SK-N-SH (cell line): ENCODE results near the gene SASH1. TPM values are rescaled to one million over a fixed set of nuclear protein-coding genes. Genes with fewer than 3 reads are reported as not detected.

Experiments used
- CTCF ChIA-PET: fragments of 300-600, 350-600 bp; formaldehyde crosslinking; extraction: SDS; loops from one replicate; lab custom pipeline; 2021; lab: Yijun Ruan, JAX
- POLR2A ChIA-PET: fragments of 350-600 bp; sonication (Branson Sonifier 250); formaldehyde crosslinking; extraction: SDS; loops from one replicate; lab custom pipeline; 2020; ENCODE audit warnings: antibody characterized with exemption, inconsistent platforms; lab: Yijun Ruan, JAX
- DNase-seq: peaks from one replicate; pipeline ENCODE4 v3.0.0; 2012
- H2AFZ ChIP-seq: fragments of 200-600 bp; sonication (generic); 2 replicates; pipeline ENCODE4 v1.8.1; 2016; ENCODE audit warnings: antibody characterized with exemption, mild to moderate bottlenecking, low read depth
- H3F3A ChIP-seq: fragments of 200-600 bp; sonication (generic); replicated peaks from 2 replicates; pipeline ENCODE3; 2016; ENCODE audit warnings: antibody characterized with exemption, mild to moderate bottlenecking; ENCODE audit not compliant: insufficient read depth
- H3K27ac ChIP-seq, 2 experiments: fragments of 200-500 bp in 1 of 2; fragments of 200-600 bp in 1 of 2; sonication (Bioruptor generic) in 1 of 2; sonication (generic), shearing (Covaris generic) in 1 of 2; 2 replicates each; pipeline versions ENCODE4 v1.5.1 to v1.6.1; 2014 to 2016; ENCODE audit warnings: low read depth in 2 of 2, inconsistent platforms in 1 of 2, low read length in 1 of 2, mild to moderate bottlenecking in 1 of 2, mixed read lengths in 1 of 2
- H3K27me3 ChIP-seq: fragments of 200-600 bp; sonication (generic), shearing (Covaris generic); 2 replicates; pipeline ENCODE4 v1.6.1; 2016; ENCODE audit warnings: mixed run types; ENCODE audit not compliant: insufficient read depth
- H3K36me3 ChIP-seq, 2 experiments: fragments of 200-500 bp in 1 of 2; fragments of 200-600 bp in 1 of 2; sonication (Bioruptor generic) in 1 of 2; sonication (generic) in 1 of 2; replicated peaks in 1 of 2; 2 replicates each; pipeline versions ENCODE3 to v1.5.1; 2014 to 2016; ENCODE audit warnings: low read length in 1 of 2, mild to moderate bottlenecking in 1 of 2; ENCODE audit not compliant: insufficient read depth in 2 of 2, control insufficient read depth in 1 of 2
- H3K4me1 ChIP-seq, 2 experiments: fragments of 200-500 bp in 1 of 2; fragments of 200-600 bp in 1 of 2; sonication (Bioruptor generic) in 1 of 2; sonication (generic), shearing (Covaris generic) in 1 of 2; 2 replicates each; pipeline versions ENCODE4 v1.5.1 to v1.6.1; 2014 to 2016; ENCODE audit warnings: low read depth in 1 of 2, low read length in 1 of 2, mixed run types in 1 of 2; ENCODE audit not compliant: insufficient read depth in 2 of 2, control insufficient read depth in 1 of 2
- H3K4me2 ChIP-seq: fragments of 200-600 bp; sonication (generic), shearing (Covaris generic); 2 replicates; pipeline ENCODE4 v1.6.1; 2017; ENCODE audit warnings: mixed run types
- H3K4me3 ChIP-seq, 2 experiments: fragments of 200-500 bp in 1 of 2; fragments of 200-600 bp in 1 of 2; sonication (Bioruptor generic) in 1 of 2; sonication (generic), shearing (Covaris generic) in 1 of 2; 2 replicates each; pipeline versions ENCODE4 v1.5.1 to v1.8.1; 2014 to 2016; ENCODE audit warnings: low read depth in 2 of 2, inconsistent platforms in 1 of 2, low read length in 1 of 2, mild to moderate bottlenecking in 1 of 2, mixed read lengths in 1 of 2, moderate library complexity in 1 of 2
- H3K79me2 ChIP-seq: fragments of 200-600 bp; sonication (generic); 2 replicates; pipeline ENCODE4 v1.8.1; 2017; ENCODE audit warnings: mild to moderate bottlenecking; ENCODE audit not compliant: insufficient read depth
- H3K9ac ChIP-seq: fragments of 200-600 bp; sonication (generic); 2 replicates; pipeline ENCODE4 v1.6.1; 2017; ENCODE audit warnings: mixed run types
- H3K9me2 ChIP-seq: fragments of 200-600 bp; sonication (generic); 2 replicates; pipeline ENCODE4 v1.6.1; 2017; ENCODE audit warnings: mixed run types
- H3K9me3 ChIP-seq: fragments of 200-600 bp; sonication (generic); 2 replicates; pipeline ENCODE4 v1.6.1; 2017; ENCODE audit warnings: mixed run types, mild to moderate bottlenecking, moderate library complexity
- H4K20me1 ChIP-seq: fragments of 200-600 bp; sonication (generic); 2 replicates; pipeline ENCODE4 v1.6.1; 2017; ENCODE audit warnings: mild to moderate bottlenecking, mixed run types; ENCODE audit not compliant: insufficient read depth
- CHD2 ChIP-seq: fragments of 150-350 bp; IDR thresholded peaks from 2 replicates; pipeline ENCODE4 v1.6.1; 2018; ENCODE audit warnings: low read length; ENCODE audit not compliant: partially characterized antibody
- ELF1 ChIP-seq: IDR thresholded peaks from 2 replicates; pipeline ENCODE4 v1.4.0; 2012
- FOSL2 ChIP-seq: IDR thresholded peaks from 2 replicates; pipeline ENCODE4 v1.4.0; 2012; ENCODE audit warnings: low read depth, mild to moderate bottlenecking, moderate library complexity, borderline replicate concordance
- FOXJ3 ChIP-seq: sonication (generic); formaldehyde crosslinking; IDR thresholded peaks from 2 replicates; pipeline ENCODE4 v1.5.1; 2020; ENCODE audit warnings: mild to moderate bottlenecking, missing genetic modification reagents
- FOXM1 ChIP-seq: IDR thresholded peaks from 2 replicates; pipeline ENCODE4 v1.4.0; 2012; ENCODE audit warnings: low read depth, mild to moderate bottlenecking
- GABPA ChIP-seq: IDR thresholded peaks from 2 replicates; pipeline ENCODE4 v1.4.0; 2012; ENCODE audit warnings: low read depth, mild to moderate bottlenecking
- JUND ChIP-seq: IDR thresholded peaks from 2 replicates; pipeline ENCODE4 v1.4.0; 2012
- MEF2A ChIP-seq: IDR thresholded peaks from 2 replicates; pipeline ENCODE4 v1.4.0; 2012; ENCODE audit warnings: low read depth, borderline replicate concordance
- RCOR1 ChIP-seq: fragments of 150-350 bp; IDR thresholded peaks from 2 replicates; pipeline ENCODE4 v1.6.1; 2017; ENCODE audit warnings: antibody characterized with exemption, low read length
- REST ChIP-seq: IDR thresholded peaks from 2 replicates; pipeline ENCODE4 v1.6.1; 2012; ENCODE audit warnings: mild to moderate bottlenecking, low read depth, low read length, moderate library complexity
- SIN3A ChIP-seq: IDR thresholded peaks from 2 replicates; pipeline ENCODE4 v1.6.1; 2012; ENCODE audit warnings: low read depth, mild to moderate bottlenecking, low read length, moderate library complexity, borderline replicate concordance
- SMC3 ChIP-seq: IDR thresholded peaks from 2 replicates; pipeline ENCODE4 v1.6.1; 2012; ENCODE audit warnings: low read depth, low read length, improper control_type of control experiment
- TEAD4 ChIP-seq: IDR thresholded peaks from 2 replicates; pipeline ENCODE4 v1.4.0; 2012; ENCODE audit warnings: mild to moderate bottlenecking, borderline replicate concordance; ENCODE audit not compliant: insufficient read depth
- ZBTB33 ChIP-seq: IDR thresholded peaks from 2 replicates; pipeline ENCODE4 v1.4.0; 2012; ENCODE audit warnings: low read depth, borderline replicate concordance
- WGBS: methylation state at CpG from one replicate; pipeline ENCODE4 v1.1.6; 2017; ENCODE audit warnings: low lambda C conversion rate; 5-methylcytosine and 5-hydroxymethylcytosine counted together
- polyA plus RNA-seq, 3 experiments: library from polyadenylated mRNA; depleted of rRNA; stranded (reverse); fragments of >200 nt; gene quantifications; 2 replicates each; pipeline ENCODE4 v1.2.3, GENCODE V29; 2012
- TF ChIP-seq, protein P1 (sequence below): fragments of 150-350 bp; IDR thresholded peaks from 2 replicates; pipeline ENCODE4 v1.6.1; 2017; ENCODE audit warnings: antibody characterized with exemption, low read length, low read depth, borderline replicate concordance

The SASH1 gene
- polyA plus RNA-seq, 1 of the 3 experiments (the other 2 are of a cell fraction), result 19.8 TPM

DNA sequence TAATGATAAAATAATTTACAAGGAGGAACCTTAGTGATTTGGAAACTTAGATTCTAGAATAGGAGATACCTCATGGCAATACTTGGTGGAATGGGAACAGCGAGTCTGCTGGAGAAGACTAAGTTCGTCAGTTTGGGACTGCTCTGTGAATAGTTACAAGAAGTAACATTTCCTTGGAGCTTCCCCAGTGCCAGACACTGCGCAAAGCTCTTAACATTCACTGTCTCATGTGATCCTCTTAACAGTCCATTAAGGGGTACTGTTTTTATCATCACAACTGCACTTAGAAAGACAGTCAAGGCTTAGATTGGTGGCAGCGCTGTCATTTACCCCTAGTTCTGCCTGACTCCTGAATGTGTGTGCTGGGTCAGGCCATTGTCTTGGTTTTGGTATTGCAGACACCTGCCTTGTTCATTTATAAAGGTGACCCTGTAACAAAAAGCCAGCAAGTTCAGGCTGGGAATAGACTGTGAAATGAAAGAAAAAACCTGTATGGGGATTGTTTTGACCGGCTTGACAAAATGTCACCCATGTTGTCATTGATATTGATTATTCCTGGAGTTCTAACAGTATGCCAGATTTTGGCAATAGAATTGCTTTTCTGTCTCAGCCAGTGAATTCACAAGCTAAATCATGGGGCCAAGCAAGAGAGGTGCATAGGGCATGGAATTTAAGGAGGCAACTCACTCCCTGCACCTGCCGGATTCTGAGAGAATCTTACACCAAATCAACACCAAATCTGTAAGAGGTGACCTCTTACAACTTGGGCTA, 118.4 kb downstream of the SASH1 start:
- no peak for DNase-seq
- no peak overlapping the region for H3K9ac ChIP-seq
- ChIA-PET CTCF (no interaction called here), POLR2A (no interaction called here)
- H3K36me3 ChIP-seq, result peaks cover 2 to 22% of the 10 kb centered on the region in 2 experiments
- no peaks in the 10 kb centered on the region for H3K9me2 ChIP-seq
- H3K4me1 ChIP-seq, result peaks cover 0 to 15% of the 10 kb centered on the region in 2 experiments; a peak in 2 of 4 replicates
- H3K9me3 ChIP-seq, result no peaks in the 10 kb centered on the region
- no peak overlapping the region for H3K4me2 ChIP-seq
- WGBS, result 66% methylated on average over 5 of the region's 6 CpGs
- H3K4me3 ChIP-seq, result no peak overlapping the region
- H3F3A ChIP-seq, result peaks cover 26% of the 10 kb centered on the region
- H4K20me1 ChIP-seq, result no peaks in the 10 kb centered on the region
- TF ChIP-seq CHD2, result no peak
- H3K27me3 ChIP-seq, result no peaks in the 10 kb centered on the region
- no peak overlapping the region for H2AFZ ChIP-seq
- peaks cover 52% of the 10 kb centered on the region for H3K79me2 ChIP-seq
- peak overlapping the region in 1 of 2 experiments; percentile 47; a peak in 2 of 4 replicates for H3K27ac ChIP-seq

DNA sequence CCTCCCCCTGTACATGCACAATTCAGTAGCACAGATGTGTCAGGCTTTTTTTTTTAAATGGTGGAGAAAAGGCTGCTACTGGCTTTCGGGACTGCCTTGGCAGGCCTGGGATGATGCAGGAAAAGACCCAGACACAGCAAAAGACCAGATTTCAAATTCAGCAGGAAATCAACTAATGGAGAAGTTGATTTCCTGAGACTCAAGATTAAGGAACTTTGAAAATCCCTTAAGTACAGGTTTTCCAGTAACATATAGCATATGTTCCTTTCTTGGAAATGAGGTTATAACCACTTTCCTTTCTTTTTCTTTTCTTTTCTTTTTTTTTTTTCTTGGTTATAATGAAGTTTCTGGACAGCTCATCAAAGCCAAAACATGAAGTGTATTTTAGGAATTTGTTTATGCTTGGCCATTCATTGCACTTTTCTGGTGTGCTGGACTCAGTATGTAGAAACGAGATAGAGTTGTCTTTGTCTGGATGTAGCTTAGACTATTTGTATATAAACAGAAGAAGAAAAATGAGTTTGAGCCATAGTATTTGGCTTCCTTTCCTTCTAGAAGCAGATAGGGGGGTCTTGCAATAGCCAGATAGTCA, 119.4 kb downstream of the SASH1 start:
- H3K27ac ChIP-seq, result peak overlapping the region; percentile 47; a peak in 3 of 4 replicates
- H3F3A ChIP-seq, result peaks cover 26% of the 10 kb centered on the region
- H3K79me2 ChIP-seq, result peaks cover 58% of the 10 kb centered on the region
- H2AFZ ChIP-seq, result no peak overlapping the region
- H3K9me3 ChIP-seq, result no peaks in the 10 kb centered on the region
- H3K9me2 ChIP-seq, result no peaks in the 10 kb centered on the region
- DNase-seq, result no peak
- POLR2A ChIA-PET, result no interaction called here
- no peaks in the 10 kb centered on the region for H3K27me3 ChIP-seq
- 47% methylated on average over 2 of the region's 2 CpGs for WGBS
- TF ChIP-seq FOXJ3 (CRISPR knock-in tag), result no peak
- TF ChIP-seq SMC3, result no peak
- TF ChIP-seq MEF2A, result no peak
- TF ChIP-seq RCOR1, result no peak
- TF ChIP-seq JUND, result no peak
- no peak for TF ChIP-seq ELF1
- no peak for TF ChIP-seq TEAD4
- no peak for TF ChIP-seq REST
- no peak for TF ChIP-seq FOSL2
- no peak for TF ChIP-seq FOXM1
- TF ChIP-seq, protein P1, sequence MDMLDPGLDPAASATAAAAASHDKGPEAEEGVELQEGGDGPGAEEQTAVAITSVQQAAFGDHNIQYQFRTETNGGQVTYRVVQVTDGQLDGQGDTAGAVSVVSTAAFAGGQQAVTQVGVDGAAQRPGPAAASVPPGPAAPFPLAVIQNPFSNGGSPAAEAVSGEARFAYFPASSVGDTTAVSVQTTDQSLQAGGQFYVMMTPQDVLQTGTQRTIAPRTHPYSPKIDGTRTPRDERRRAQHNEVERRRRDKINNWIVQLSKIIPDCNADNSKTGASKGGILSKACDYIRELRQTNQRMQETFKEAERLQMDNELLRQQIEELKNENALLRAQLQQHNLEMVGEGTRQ, result no peak
- TF ChIP-seq SIN3A, result no peak
- TF ChIP-seq GABPA, result no peak
- no peak for TF ChIP-seq ZBTB33
- peaks cover 2 to 19% of the 10 kb centered on the region in 2 experiments for H3K36me3 ChIP-seq
- peak overlapping the region; percentile 24; the same call in 1 of the 2 replicates for H3K4me2 ChIP-seq
- H3K9ac ChIP-seq, result peak overlapping the region; percentile 9; the same call in 1 of the 2 replicates
- no peaks in the 10 kb centered on the region for H4K20me1 ChIP-seq
- no peak overlapping the region for H3K4me3 ChIP-seq
- CTCF ChIA-PET, result no interaction called here
- H3K4me1 ChIP-seq, result peaks cover 0 to 15% of the 10 kb centered on the region in 2 experiments; a peak in 2 of 4 replicates
